Common myeloid progenitor, CD34-positive (primary cell): ENCODE measurements around the gene ABCA2.

ENCODE experiments used
- CTCF ChIA-PET: fragments of 350-600 bp; sonication (Branson Sonifier 250); formaldehyde crosslinking; loops from one replicate; lab custom pipeline; 2021; ENCODE audit warnings: antibody characterized with exemption; lab: Charles Lee
- POLR2A ChIA-PET: fragments of 350-600 bp; sonication (Branson Sonifier 250); formaldehyde crosslinking; loops from one replicate; lab custom pipeline; 2021; ENCODE audit warnings: antibody characterized with exemption; lab: Charles Lee
- DNase-seq, 3 donors: peaks; one replicate each; pipeline versions ENCODE4 v3.0.0 to v3.0.0-alpha.2; 2013
- H3K27ac ChIP-seq, 2 experiments: 1 replicate in 1 of 2; 2 replicates in 1 of 2; pipeline ENCODE4 v1.7.0; 2013; ENCODE audit warnings: inconsistent platforms in 2 of 2, low read length in 2 of 2, mild to moderate bottlenecking in 2 of 2, low read depth in 1 of 2, moderate library complexity in 1 of 2; ENCODE audit not compliant: severe bottlenecking in 2 of 2, insufficient read depth in 1 of 2, poor library complexity in 1 of 2
- H3K27me3 ChIP-seq, 5 experiments: replicated peaks in 2 of 5; 1 replicate in 3 of 5; 2 replicates in 2 of 5; pipeline versions ENCODE4 v1.6.1 to v1.7.0; 2013; ENCODE audit warnings: low read length in 4 of 5, mild to moderate bottlenecking in 2 of 5, moderate library complexity in 2 of 5, inconsistent platforms in 1 of 5; ENCODE audit not compliant: insufficient read depth in 5 of 5, control insufficient read depth in 4 of 5
- H3K36me3 ChIP-seq, 4 experiments: 1 replicate in 2 of 4; 2 replicates in 2 of 4; pipeline versions ENCODE4 v1.6.1 to v1.7.0; 2013; ENCODE audit warnings: low read length in 3 of 4, control low read depth in 1 of 4, mild to moderate bottlenecking in 1 of 4; ENCODE audit not compliant: control insufficient read depth in 4 of 4, insufficient read depth in 4 of 4
- H3K4me1 ChIP-seq, 4 experiments: 1 replicate in 3 of 4; 2 replicates in 1 of 4; pipeline versions ENCODE4 v1.6.1 to v1.7.1; 2013; ENCODE audit warnings: low read length in 3 of 4, mild to moderate bottlenecking in 3 of 4, control low read depth in 1 of 4, inconsistent platforms in 1 of 4, moderate library complexity in 1 of 4; ENCODE audit not compliant: control insufficient read depth in 4 of 4, insufficient read depth in 4 of 4; ENCODE audit errors: control extremely low read depth in 1 of 4
- H3K4me3 ChIP-seq, 7 experiments: 1 replicate in 4 of 7; 2 replicates in 3 of 7; pipeline versions ENCODE4 v1.5.1 to v1.7.0; 2013; ENCODE audit warnings: mild to moderate bottlenecking in 7 of 7, low read length in 6 of 7, moderate library complexity in 6 of 7, inconsistent platforms in 2 of 7, low read depth in 2 of 7, control low read depth in 1 of 7; ENCODE audit not compliant: insufficient read depth in 4 of 7, control insufficient read depth in 1 of 7; ENCODE audit errors: extremely low read depth in 1 of 7
- H3K9me3 ChIP-seq, 5 experiments: 1 replicate in 4 of 5; 2 replicates in 1 of 5; pipeline versions ENCODE4 v1.6.1 to v1.7.1; 2013; ENCODE audit warnings: low read length in 4 of 5, mild to moderate bottlenecking in 2 of 5, inconsistent platforms in 1 of 5, low read depth in 1 of 5, moderate library complexity in 1 of 5; ENCODE audit not compliant: control insufficient read depth in 4 of 5, insufficient read depth in 2 of 5; ENCODE audit errors: control extremely low read depth in 1 of 5
- WGBS: methylation state at CpG from one replicate; pipeline ENCODE4 v1.1.5; 2013; ENCODE audit not compliant: insufficient coverage; 5-methylcytosine and 5-hydroxymethylcytosine counted together

The ABCA2 gene

GRCh38 chr9:137030538-137031527, 2.8 kb upstream of the ABCA2 start:
- peak; percentile 89 to 97 (median 96) for DNase-seq
- POLR2A ChIA-PET: no interaction called here
- Histone ChIP-seq H3K9me3 (no peaks in the 10 kb centered on the region), H3K4me1 (peaks cover 0 to 91% (median 89%) of the 10 kb centered on the region in 4 experiments), H3K27ac (peak overlapping the region; percentile 86 to 87), H3K4me3 (peak overlapping the region in 5 of 7 experiments; percentile 54 to 83 (median 73)), H3K27me3 (no peaks in the 10 kb centered on the region), H3K36me3 (peaks cover 0 to 11% (median 2%) of the 10 kb centered on the region in 4 experiments)
- 52% methylated on average over 65 of the region's 65 CpGs for WGBS
- CTCF ChIA-PET: interaction anchor here (0.5 to 4.3 kb wide), 11 partner anchors 14 to 172 kb away, joined by 3 to 34 read pairs (median 7); partner anchors contain the start of gene NPDC1

GRCh38 chr9:137030006-137030405, 2.0 kb upstream of the ABCA2 start:
- Histone ChIP-seq H3K4me3 (peak overlapping the region in 5 of 7 experiments; percentile 54 to 83 (median 73)), H3K4me1 (peaks cover 0 to 91% (median 85%) of the 10 kb centered on the region in 4 experiments), H3K36me3 (peaks cover 0 to 6% (median 0%) of the 10 kb centered on the region in 4 experiments), H3K27ac (peak overlapping the region; percentile 77 to 87), H3K9me3 (no peaks in the 10 kb centered on the region), H3K27me3 (no peaks in the 10 kb centered on the region)
- 15% methylated on average over 15 of the region's 15 CpGs for WGBS
- ChIA-PET POLR2A (interaction anchor here (0.7 to 1.4 kb wide), 2 partner anchors 15 to 55 kb away, joined by 3 to 7 read pairs; no protein-coding TSS in a partner anchor), CTCF (interaction anchor here (0.7 to 11.1 kb wide), 27 partner anchors 8 to 186 kb away, joined by 3 to 109 read pairs (median 5); partner anchors contain the start of genes CLIC3, LCN12, NPDC1 and PAXX)
- peak in 1 of 3 donors; percentile 59 for DNase-seq

GRCh38 chr9:137029058-137029936, 1.3 kb upstream of the ABCA2 start:
- Histone ChIP-seq H3K9me3 (no peaks in the 10 kb centered on the region), H3K27me3 (no peaks in the 10 kb centered on the region), H3K27ac (peak overlapping the region; percentile 77 to 87), H3K4me1 (peaks cover 0 to 85% (median 79%) of the 10 kb centered on the region in 4 experiments), H3K4me3 (peak overlapping the region; percentile 28 to 83 (median 73)), H3K36me3 (peaks cover 0 to 8% (median 0%) of the 10 kb centered on the region in 4 experiments)
- 8% methylated on average over 14 of the region's 19 CpGs for WGBS
- ChIA-PET CTCF (interaction anchor here (0.7 to 11.1 kb wide), 39 partner anchors 8 to 241 kb away, joined by 3 to 109 read pairs (median 4); partner anchors contain the start of genes CLIC3, LCN12, MAN1B1 and NPDC1), POLR2A (interaction anchor here (0.6 to 1.4 kb wide), 4 partner anchors 15 to 411 kb away, joined by 3 to 7 read pairs (median 4); no protein-coding TSS in a partner anchor)
- DNase-seq: peak; percentile 50 to 70 (median 63)

DNA sequence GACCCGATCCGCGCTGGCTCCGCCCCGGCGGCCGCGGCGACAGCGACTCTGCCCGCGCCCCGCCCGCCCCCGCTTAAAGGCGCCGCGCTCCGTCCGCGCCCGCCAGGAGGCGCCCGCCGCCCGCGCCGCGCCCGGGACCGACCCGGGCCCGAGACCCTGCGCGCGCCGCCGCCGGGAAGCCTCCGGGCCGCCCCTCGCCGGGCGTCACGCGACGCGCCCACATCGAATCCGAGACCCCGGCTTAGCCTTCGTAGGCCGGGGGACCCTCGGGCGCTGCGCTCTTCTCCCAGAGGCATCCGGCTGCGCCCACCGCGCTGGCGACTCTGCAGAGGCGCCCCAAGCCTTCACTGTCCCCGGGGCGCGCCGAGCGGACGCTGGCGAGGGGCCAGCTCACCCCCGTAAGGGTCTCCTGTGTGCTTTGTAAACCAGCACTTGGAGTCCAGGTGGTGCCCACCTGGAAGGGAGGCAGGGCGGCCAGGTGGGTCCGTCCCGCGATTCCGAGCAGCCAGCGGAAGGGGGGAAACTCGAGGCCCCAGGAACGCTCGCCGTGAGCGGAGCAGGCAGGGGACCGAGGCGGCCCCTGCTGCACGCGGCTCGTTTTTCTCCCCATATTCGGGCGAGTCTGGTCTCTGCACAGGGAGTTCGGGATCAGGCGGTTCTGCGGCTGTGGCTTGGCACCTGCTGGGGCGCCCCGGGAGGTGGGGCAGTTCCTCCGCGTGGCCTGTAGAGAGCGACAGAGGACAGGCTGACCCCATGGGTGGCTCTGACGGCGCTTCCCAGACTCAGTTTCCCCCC, 423 bp upstream of the ABCA2 start:
- ChIA-PET CTCF (interaction anchor here (0.7 to 11.1 kb wide), 30 partner anchors 9 to 240 kb away, joined by 3 to 109 read pairs (median 4); partner anchors contain the start of genes CLIC3, MAN1B1, NPDC1 and PAXX), POLR2A (interaction anchor here (0.6 to 1.4 kb wide), 2 partner anchors 53 to 410 kb away, joined by 4 to 7 read pairs; no protein-coding TSS in a partner anchor)
- Histone ChIP-seq H3K9me3 (no peaks in the 10 kb centered on the region), H3K36me3 (peaks cover 0 to 15% (median 2%) of the 10 kb centered on the region in 4 experiments), H3K4me3 (peak overlapping the region; percentile 51 to 83 (median 73)), H3K27ac (peak overlapping the region; percentile 54 to 87), H3K4me1 (peaks cover 0 to 78% (median 73%) of the 10 kb centered on the region in 4 experiments), H3K27me3 (no peaks in the 10 kb centered on the region)
- WGBS: 0% methylated on average over 51 of the region's 98 CpGs
- peak; percentile 53 to 72 (median 67) for DNase-seq

DNA sequence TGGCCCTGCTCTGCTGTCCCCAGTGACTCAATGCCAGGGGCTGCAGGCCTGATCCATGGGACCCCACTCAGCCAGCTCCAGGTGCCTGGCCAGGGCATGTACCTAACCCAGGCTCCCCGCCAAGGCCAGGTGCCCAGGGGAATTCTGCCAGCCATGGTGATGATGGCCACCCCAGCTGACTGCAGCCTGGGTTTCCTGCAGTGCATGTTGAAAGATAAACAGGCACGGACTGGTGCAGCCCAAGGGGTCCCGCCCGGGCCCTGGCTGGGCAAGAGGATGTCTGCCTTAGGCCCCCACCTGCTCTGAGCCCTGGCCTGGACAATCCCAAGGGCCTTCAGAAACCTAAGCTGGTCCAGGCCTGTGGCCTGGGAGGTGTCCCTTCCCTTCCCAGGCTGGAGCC, 1.2 kb downstream of the ABCA2 start:
- ChIA-PET POLR2A (no interaction called here), CTCF (interaction anchor here (0.6 to 11.1 kb wide), 9 partner anchors 11 to 248 kb away, joined by 3 to 109 read pairs (median 4); partner anchors contain the start of genes NPDC1, PAXX and SAPCD2)
- DNase-seq: no peak
- Histone ChIP-seq H3K9me3 (no peaks in the 10 kb centered on the region), H3K4me1 (peaks cover 0 to 63% (median 58%) of the 10 kb centered on the region in 4 experiments), H3K4me3 (peak overlapping the region in 5 of 7 experiments; percentile 54 to 80 (median 75)), H3K27me3 (no peaks in the 10 kb centered on the region), H3K36me3 (peaks cover 0 to 20% (median 6%) of the 10 kb centered on the region in 4 experiments), H3K27ac (no peak overlapping the region)
- 68% methylated on average over 4 of the region's 4 CpGs for WGBS
